ENCODE data around the gene BTBD9. TPM values are rescaled to one million over a fixed set of nuclear protein-coding genes. Genes with fewer than 3 reads are reported as not detected.

Gene BTBD9
- total and polyA plus RNA-seq, 2 donors (not counting 1 experiment from before 2014, with no cell fraction given): 4.1 to 48.9 TPM

- Histone ChIP-seq H3K4me1 (ENCODE audit: control insufficient read depth in 2 of 2, insufficient read depth in 2 of 2, low read length in 2 of 2) (peaks cover 0 to 10% of the 10 kb centered on the region in 2 donors), H3K27me3 (replicated peaks in 1 of 4; ENCODE audit: control extremely low read depth in 1 of 4, control insufficient read depth in 3 of 4, insufficient read depth in 4 of 4, low read length in 3 of 4) (no peaks in the 10 kb centered on the region), H3K36me3 (replicated peaks in 1 of 2; ENCODE audit: control extremely low read depth in 1 of 2, control insufficient read depth in 1 of 2, extremely low read depth in 1 of 2, insufficient read depth in 2 of 2, low read length in 1 of 2) (peaks cover 0 to 10% of the 10 kb centered on the region in 2 experiments), H3K4me3 (ENCODE audit: control extremely low read depth in 1 of 5, extremely low read depth in 1 of 5, insufficient read depth in 1 of 5, low read depth in 2 of 5, low read length in 4 of 5) (no peak overlapping the region), H4K20me1 (ENCODE audit: control insufficient read depth, insufficient read depth, low read length, poor library complexity, severe bottlenecking) (no peaks in the 10 kb centered on the region), H2AFZ (ENCODE audit: insufficient read depth, low read depth, low read length, poor library complexity, severe bottlenecking) (no peak overlapping the region), H3K9ac (ENCODE audit: low read length) (no peak overlapping the region), H3K4me2 (replicated peaks; ENCODE audit: low read depth, low read length, poor library complexity, severe bottlenecking) (no peak overlapping the region), H3K9me3 (ENCODE audit: control extremely low read depth in 1 of 3, control insufficient read depth in 2 of 3, insufficient read depth in 1 of 3, low read length in 2 of 3) (no peaks in the 10 kb centered on the region), H3K27ac (ENCODE audit: low read length in 2 of 2) (no peak overlapping the region), H3K79me2 (ENCODE audit: control insufficient read depth, insufficient read depth, low read length) (no peaks in the 10 kb centered on the region)
- ChIA-PET POLR2A (no interaction called here), CTCF (no interaction called here)
- ATAC-seq (ENCODE audit: low read depth) (no peak), DNase-seq (no peak)
- peaks cover 2% of the 10 kb centered on the region for H3K4me1 Mint-ChIP-seq
- no peaks in the 10 kb centered on the region for H3K9me3 Mint-ChIP-seq (ENCODE audit: insufficient read depth)
- H3K27ac Mint-ChIP-seq: no peak overlapping the region
- no peak overlapping the region for H3K4me3 Mint-ChIP-seq
- intact Hi-C loops (cut with micrococcal nuclease): no loop called here
- TF ChIP-seq, protein P1, sequence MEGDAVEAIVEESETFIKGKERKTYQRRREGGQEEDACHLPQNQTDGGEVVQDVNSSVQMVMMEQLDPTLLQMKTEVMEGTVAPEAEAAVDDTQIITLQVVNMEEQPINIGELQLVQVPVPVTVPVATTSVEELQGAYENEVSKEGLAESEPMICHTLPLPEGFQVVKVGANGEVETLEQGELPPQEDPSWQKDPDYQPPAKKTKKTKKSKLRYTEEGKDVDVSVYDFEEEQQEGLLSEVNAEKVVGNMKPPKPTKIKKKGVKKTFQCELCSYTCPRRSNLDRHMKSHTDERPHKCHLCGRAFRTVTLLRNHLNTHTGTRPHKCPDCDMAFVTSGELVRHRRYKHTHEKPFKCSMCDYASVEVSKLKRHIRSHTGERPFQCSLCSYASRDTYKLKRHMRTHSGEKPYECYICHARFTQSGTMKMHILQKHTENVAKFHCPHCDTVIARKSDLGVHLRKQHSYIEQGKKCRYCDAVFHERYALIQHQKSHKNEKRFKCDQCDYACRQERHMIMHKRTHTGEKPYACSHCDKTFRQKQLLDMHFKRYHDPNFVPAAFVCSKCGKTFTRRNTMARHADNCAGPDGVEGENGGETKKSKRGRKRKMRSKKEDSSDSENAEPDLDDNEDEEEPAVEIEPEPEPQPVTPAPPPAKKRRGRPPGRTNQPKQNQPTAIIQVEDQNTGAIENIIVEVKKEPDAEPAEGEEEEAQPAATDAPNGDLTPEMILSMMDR (IDR thresholded peaks at IDR 0.05): no peak
- no peak for TF ChIP-seq EZH2 (IDR thresholded peaks at IDR 0.05; ENCODE audit: borderline replicate concordance, insufficient read depth, low read depth, low read length, poor library complexity, severe bottlenecking)
- 97% methylated on average over 11 of the region's 11 CpGs for WGBS (ENCODE audit: insufficient coverage)
- H3K27me3 Mint-ChIP-seq: no peaks in the 10 kb centered on the region
These were observed 481.8 kb downstream of the BTBD9 start for GRCh38 chr6:38157905-38158304.

- Histone ChIP-seq H3K4me3 (ENCODE audit: control extremely low read depth in 1 of 5, extremely low read depth in 1 of 5, insufficient read depth in 1 of 5, low read depth in 2 of 5, low read length in 4 of 5) (no peak overlapping the region), H3K9me3 (ENCODE audit: control extremely low read depth in 1 of 3, control insufficient read depth in 2 of 3, insufficient read depth in 1 of 3, low read length in 2 of 3) (no peaks in the 10 kb centered on the region), H3K9ac (ENCODE audit: low read length) (no peak overlapping the region), H2AFZ (ENCODE audit: insufficient read depth, low read depth, low read length, poor library complexity, severe bottlenecking) (no peak overlapping the region), H3K4me1 (ENCODE audit: control insufficient read depth in 2 of 2, insufficient read depth in 2 of 2, low read length in 2 of 2) (peaks cover 0 to 12% of the 10 kb centered on the region in 2 donors), H3K36me3 (replicated peaks in 1 of 2; ENCODE audit: control extremely low read depth in 1 of 2, control insufficient read depth in 1 of 2, extremely low read depth in 1 of 2, insufficient read depth in 2 of 2, low read length in 1 of 2) (peaks cover 0 to 17% of the 10 kb centered on the region in 2 experiments), H3K27ac (ENCODE audit: low read length in 2 of 2) (no peak overlapping the region), H3K27me3 (replicated peaks in 1 of 4; ENCODE audit: control extremely low read depth in 1 of 4, control insufficient read depth in 3 of 4, insufficient read depth in 4 of 4, low read length in 3 of 4) (no peaks in the 10 kb centered on the region), H3K79me2 (ENCODE audit: control insufficient read depth, insufficient read depth, low read length) (no peaks in the 10 kb centered on the region), H4K20me1 (ENCODE audit: control insufficient read depth, insufficient read depth, low read length, poor library complexity, severe bottlenecking) (no peaks in the 10 kb centered on the region), H3K4me2 (replicated peaks; ENCODE audit: low read depth, low read length, poor library complexity, severe bottlenecking) (no peak overlapping the region)
- intact Hi-C loops (cut with micrococcal nuclease): no loop called here
- ATAC-seq (ENCODE audit: low read depth) (no peak), DNase-seq (no peak)
- ChIA-PET POLR2A (no interaction called here), CTCF (no interaction called here)
- H3K27ac Mint-ChIP-seq: no peak overlapping the region
- H3K4me3 Mint-ChIP-seq: no peak overlapping the region
- no peaks in the 10 kb centered on the region for H3K9me3 Mint-ChIP-seq (ENCODE audit: insufficient read depth)
- 100% methylated on average over 7 of the region's 10 CpGs for WGBS (ENCODE audit: insufficient coverage)
- H3K27me3 Mint-ChIP-seq: no peaks in the 10 kb centered on the region
- TF ChIP-seq, protein P1 (IDR thresholded peaks at IDR 0.05): no peak
- TF ChIP-seq EZH2 (IDR thresholded peaks at IDR 0.05; ENCODE audit: borderline replicate concordance, insufficient read depth, low read depth, low read length, poor library complexity, severe bottlenecking): no peak
- peaks cover 2% of the 10 kb centered on the region for H3K4me1 Mint-ChIP-seq
These were observed 482.7 kb downstream of the BTBD9 start for GRCh38 chr6:38156818-38157565.

Measured in B cell (primary cell).